HG03558 (cell line): ENCODE results near the gene ALAS2.
"Not testable (repeated sequence)": the region's sequence is repeated elsewhere in the genome, so short reads cannot be mapped to it uniquely, and the experiment has no call there.

ENCODE experiments used
- ATAC-seq: cut with Tn5 transposase; IDR thresholded peaks from one replicate; pipeline ENCODE4 v1.9.1; 2021; ENCODE audit warnings: moderate number of reproducible peaks; ENCODE audit not compliant: unreplicated experiment; ENCODE audit errors: extremely low read depth

Gene ALAS2

GRCh38 chrX:55030271-55031205 lies at the start of gene ALAS2:
Gene ALAS2, minus strand, starts transcription at chrX:55030977. Its CDS starts 4,977 bp downstream, at chrX:55026000.
- ATAC-seq = no peak

GRCh38 chrX:55074851-55075467 lies 44.2 kb upstream of the ALAS2 start, which contains the start of gene PAGE2B:
Gene PAGE2B, plus strand, starts transcription at chrX:55075030. Its CDS starts 1,012 bp downstream, at chrX:55076042.
- ATAC-seq = no peak

- no peak for ATAC-seq
Observed at GRCh38 chrX:55072286-55072685, 41.5 kb upstream of the ALAS2 start.

- ATAC-seq = not testable (repeated sequence)
Observed at GRCh38 chrX:55067180-55067579, 36.4 kb upstream of the ALAS2 start.

- ATAC-seq = no peak
Observed at GRCh38 chrX:55057675-55058249, 27.0 kb upstream of the ALAS2 start.

- no peak for ATAC-seq
Observed at GRCh38 chrX:55056820-55057674, 26.3 kb upstream of the ALAS2 start.

- ATAC-seq = not testable (repeated sequence)
Observed at GRCh38 chrX:55050599-55050998, 19.8 kb upstream of the ALAS2 start.

- no peak for ATAC-seq
Observed at GRCh38 chrX:55041514-55041913, 10.7 kb upstream of the ALAS2 start.

GRCh38 chrX:55039471-55039870 lies 8.7 kb upstream of the ALAS2 start:
- ATAC-seq = no peak

- ATAC-seq = no peak
Observed at GRCh38 chrX:55033429-55033828, 2.7 kb upstream of the ALAS2 start.

GRCh38 chrX:55029291-55029690 lies 1.5 kb downstream of the ALAS2 start:
- ATAC-seq = no peak

- no peak for ATAC-seq
Observed at GRCh38 chrX:55028611-55029010, 2.2 kb downstream of the ALAS2 start.

GRCh38 chrX:55028040-55028439 lies 2.7 kb downstream of the ALAS2 start:
- ATAC-seq = no peak

- no peak for ATAC-seq
Observed at GRCh38 chrX:55026840-55027239, 3.9 kb downstream of the ALAS2 start.

GRCh38 chrX:55026143-55026542 lies 4.6 kb downstream of the ALAS2 start:
- ATAC-seq = no peak

GRCh38 chrX:55014897-55015299 lies 15.9 kb downstream of the ALAS2 start:
- no peak for ATAC-seq

GRCh38 chrX:55011294-55011693 lies 19.5 kb downstream of the ALAS2 start:
- no peak for ATAC-seq

- ATAC-seq = no peak
Observed at GRCh38 chrX:55008571-55009358, 22.0 kb downstream of the ALAS2 start.

GRCh38 chrX:55007656-55008055 lies 23.1 kb downstream of the ALAS2 start:
- no peak for ATAC-seq
